Measurements from ENCODE around the gene PRKAR2B.
"Not testable (repeated sequence)": the region's sequence is repeated elsewhere in the genome, so short reads cannot be mapped to it uniquely, and the experiment has no call there.

PRKAR2B gene

GRCh38 chr7:107125475-107125874 lies 81.0 kb downstream of the PRKAR2B start:
- TF ChIP-seq, protein P1, sequence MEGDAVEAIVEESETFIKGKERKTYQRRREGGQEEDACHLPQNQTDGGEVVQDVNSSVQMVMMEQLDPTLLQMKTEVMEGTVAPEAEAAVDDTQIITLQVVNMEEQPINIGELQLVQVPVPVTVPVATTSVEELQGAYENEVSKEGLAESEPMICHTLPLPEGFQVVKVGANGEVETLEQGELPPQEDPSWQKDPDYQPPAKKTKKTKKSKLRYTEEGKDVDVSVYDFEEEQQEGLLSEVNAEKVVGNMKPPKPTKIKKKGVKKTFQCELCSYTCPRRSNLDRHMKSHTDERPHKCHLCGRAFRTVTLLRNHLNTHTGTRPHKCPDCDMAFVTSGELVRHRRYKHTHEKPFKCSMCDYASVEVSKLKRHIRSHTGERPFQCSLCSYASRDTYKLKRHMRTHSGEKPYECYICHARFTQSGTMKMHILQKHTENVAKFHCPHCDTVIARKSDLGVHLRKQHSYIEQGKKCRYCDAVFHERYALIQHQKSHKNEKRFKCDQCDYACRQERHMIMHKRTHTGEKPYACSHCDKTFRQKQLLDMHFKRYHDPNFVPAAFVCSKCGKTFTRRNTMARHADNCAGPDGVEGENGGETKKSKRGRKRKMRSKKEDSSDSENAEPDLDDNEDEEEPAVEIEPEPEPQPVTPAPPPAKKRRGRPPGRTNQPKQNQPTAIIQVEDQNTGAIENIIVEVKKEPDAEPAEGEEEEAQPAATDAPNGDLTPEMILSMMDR (IDR thresholded peaks at IDR 0.05): no peak
- no peak for TF ChIP-seq ZFX (IDR thresholded peaks at IDR 0.05; ENCODE audit: borderline replicate concordance)
- no peak overlapping the region for H3K27ac ChIP-seq

- no peak overlapping the region for H3K27ac ChIP-seq
- TF ChIP-seq, protein P1 (IDR thresholded peaks at IDR 0.05): no peak
- no peak for TF ChIP-seq ZFX (IDR thresholded peaks at IDR 0.05; ENCODE audit: borderline replicate concordance)
These were observed 83.7 kb downstream of the PRKAR2B start for GRCh38 chr7:107128217-107128616.

DNA sequence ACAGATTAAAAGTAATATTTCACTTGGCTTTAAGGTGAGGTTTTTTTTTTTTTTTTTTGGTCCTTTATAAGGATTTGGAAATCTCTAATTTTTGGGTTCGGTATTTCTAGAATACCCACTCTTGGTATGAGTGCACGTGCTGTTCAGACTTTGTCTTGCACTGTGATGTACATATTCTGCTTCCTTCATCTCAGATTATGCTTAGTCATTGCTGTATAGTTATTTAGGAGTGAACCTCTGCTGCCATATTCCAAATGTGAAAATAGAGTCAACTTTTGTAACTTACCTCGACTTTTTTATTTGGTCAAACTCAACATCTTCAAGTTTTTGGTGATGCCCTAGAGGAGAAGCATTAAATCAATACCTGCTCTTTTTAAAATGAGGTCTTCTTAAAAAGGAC lies 84.2 kb downstream of the PRKAR2B start:
- no peak overlapping the region for H3K27ac ChIP-seq
- TF ChIP-seq, protein P1 (IDR thresholded peaks at IDR 0.05): no peak
- TF ChIP-seq ZFX (IDR thresholded peaks at IDR 0.05; ENCODE audit: borderline replicate concordance): no peak

GRCh38 chr7:107130487-107131220 lies 86.1 kb downstream of the PRKAR2B start:
- H3K27ac ChIP-seq: no peak overlapping the region
- TF ChIP-seq, protein P1 (IDR thresholded peaks at IDR 0.05): no peak; the same call in 1 of the 2 replicates
- no peak for TF ChIP-seq ZFX (IDR thresholded peaks at IDR 0.05; ENCODE audit: borderline replicate concordance)

DNA sequence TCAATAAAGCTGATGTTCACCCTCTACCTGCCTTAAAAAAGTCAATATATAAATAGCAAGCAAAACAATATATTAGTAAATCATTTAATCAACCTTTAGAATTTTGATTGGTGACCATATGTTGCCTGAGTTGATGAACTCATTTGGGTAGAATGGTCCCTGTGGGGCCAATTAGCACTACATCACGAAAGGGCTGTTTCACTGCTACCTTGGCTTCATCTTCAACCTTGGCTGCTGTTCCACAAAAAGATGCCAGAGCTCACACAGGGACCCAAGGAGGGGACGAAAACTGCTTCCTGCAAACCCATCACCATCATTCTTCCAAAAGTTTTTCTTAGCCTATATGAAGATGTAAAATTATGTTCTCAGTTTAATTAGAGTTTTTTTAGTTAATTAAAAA lies 88.9 kb downstream of the PRKAR2B start:
- no peak overlapping the region for H3K27ac ChIP-seq
- TF ChIP-seq, protein P1 (IDR thresholded peaks at IDR 0.05): no peak
- no peak for TF ChIP-seq ZFX (IDR thresholded peaks at IDR 0.05; ENCODE audit: borderline replicate concordance)

- no peak overlapping the region for H3K27ac ChIP-seq
- no peak for TF ChIP-seq ZFX (IDR thresholded peaks at IDR 0.05; ENCODE audit: borderline replicate concordance)
- TF ChIP-seq, protein P1 (IDR thresholded peaks at IDR 0.05): no peak
These were observed 94.4 kb downstream of the PRKAR2B start for GRCh38 chr7:107138696-107139420.

DNA sequence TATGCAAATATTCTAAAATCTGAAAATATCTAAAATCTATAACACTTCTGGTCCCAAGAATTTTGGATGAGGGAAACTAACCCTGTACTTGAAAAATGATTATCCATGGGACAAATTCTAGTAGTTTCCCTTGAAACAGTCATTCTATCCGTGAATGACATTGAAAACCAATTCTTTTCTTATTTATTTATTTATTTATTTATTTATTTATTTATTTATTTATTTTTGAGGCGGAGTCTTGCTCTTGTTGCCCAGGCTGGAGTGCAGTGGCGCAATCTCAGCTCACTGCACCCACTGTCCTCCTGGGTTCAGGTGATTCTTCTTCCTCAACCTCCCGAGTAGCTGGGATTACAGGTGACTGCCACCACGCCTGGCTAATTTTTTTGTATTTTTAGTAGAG lies 99.4 kb downstream of the PRKAR2B start:
- H3K27ac ChIP-seq: not testable (repeated sequence)
